ENCODE measurements around the gene GTF2IRD1. TPM values are rescaled to one million over a fixed set of nuclear protein-coding genes. Genes with fewer than 3 reads are reported as not detected.
"Not testable (repeated sequence)": the region's sequence is repeated elsewhere in the genome, so short reads cannot be mapped to it uniquely, and the experiment has no call there.

GTF2IRD1 gene
- total and polyA plus RNA-seq, 5 donors: 10.6 to 29.9 (median 20.6) TPM

GRCh38 chr7:74541937-74542336 is 88.2 kb downstream of the GTF2IRD1 start:
- H3K9me3 ChIP-seq (ENCODE audit: control insufficient read depth, low read length); ATAC-seq; H3K4me1 ChIP-seq (ENCODE audit: control insufficient read depth, insufficient read depth, low read length); H3K4me3 ChIP-seq (ENCODE audit: low read length); H3K27me3 ChIP-seq (ENCODE audit: control insufficient read depth, insufficient read depth); H3K27ac ChIP-seq (ENCODE audit: low read length); intact Hi-C loops (cut with DNase I): not testable (repeated sequence)
- WGBS: 90% methylated on average over 5 of the region's 5 CpGs
- peak in 1 of 3 donors; percentile 9 for DNase-seq

- 61% methylated on average over 9 of the region's 9 CpGs for WGBS
- H3K27ac ChIP-seq (ENCODE audit: low read length): no peak overlapping the region
- peak; percentile 54 to 87 (median 86) for DNase-seq
Observed at GRCh38 chr7:74542558-74543117, 88.9 kb downstream of the GTF2IRD1 start.

GRCh38 chr7:74544706-74545469 is 91.2 kb downstream of the GTF2IRD1 start:
- ATAC-seq (peak; percentile 8 to 64), DNase-seq (peak in 1 of 3 donors; percentile 44)
- WGBS: 74% methylated on average over 12 of the region's 12 CpGs
- H3K9me3 ChIP-seq (ENCODE audit: control insufficient read depth, low read length): no peaks in the 10 kb centered on the region
- intact Hi-C loops (cut with DNase I): no loop called here
- H3K4me1 ChIP-seq (ENCODE audit: control insufficient read depth, insufficient read depth, low read length): peaks cover 2% of the 10 kb centered on the region
- H3K27ac ChIP-seq (ENCODE audit: low read length): no peak overlapping the region
- no peaks in the 10 kb centered on the region for H3K27me3 ChIP-seq (ENCODE audit: control insufficient read depth, insufficient read depth)
- H3K4me3 ChIP-seq (ENCODE audit: low read length): no peak overlapping the region

More at GRCh38 chr7:74542558-74543117, 88.9 kb downstream of the GTF2IRD1 start:
- Histone ChIP-seq H3K9me3 (ENCODE audit: control insufficient read depth, low read length) (no peaks in the 10 kb centered on the region), H3K4me1 (ENCODE audit: control insufficient read depth, insufficient read depth, low read length) (peaks cover 2% of the 10 kb centered on the region), H3K4me3 (ENCODE audit: low read length) (no peak overlapping the region), H3K27me3 (ENCODE audit: control insufficient read depth, insufficient read depth) (no peaks in the 10 kb centered on the region)
- ATAC-seq: peak; percentile 47 to 50
- intact Hi-C loops (cut with DNase I): no loop called here

- WGBS: 89% methylated on average over 8 of the region's 8 CpGs
- ATAC-seq (no peak), DNase-seq (peak in 1 of 3 donors; percentile 22)
- H3K9me3 ChIP-seq (ENCODE audit: control insufficient read depth, low read length): no peaks in the 10 kb centered on the region
- H3K4me1 ChIP-seq (ENCODE audit: control insufficient read depth, insufficient read depth, low read length): peaks cover 2% of the 10 kb centered on the region
- no peak overlapping the region for H3K27ac ChIP-seq (ENCODE audit: low read length)
- no peaks in the 10 kb centered on the region for H3K27me3 ChIP-seq (ENCODE audit: control insufficient read depth, insufficient read depth)
- no peak overlapping the region for H3K4me3 ChIP-seq (ENCODE audit: low read length)
- intact Hi-C loops (cut with DNase I): no loop called here
Observed at GRCh38 chr7:74545921-74546320, 92.2 kb downstream of the GTF2IRD1 start.

GRCh38 chr7:74553596-74554012 is 99.9 kb downstream of the GTF2IRD1 start:
- WGBS: 64% methylated on average over 9 of the region's 10 CpGs
- H3K4me3 ChIP-seq (ENCODE audit: low read length); intact Hi-C loops (cut with DNase I); H3K4me1 ChIP-seq (ENCODE audit: control insufficient read depth, insufficient read depth, low read length); DNase-seq; H3K27me3 ChIP-seq (ENCODE audit: control insufficient read depth, insufficient read depth); H3K9me3 ChIP-seq (ENCODE audit: control insufficient read depth, low read length): not testable (repeated sequence)
- peak; percentile 63 to 65 for ATAC-seq
- H3K27ac ChIP-seq (ENCODE audit: low read length): peak overlapping the region; percentile 23

GRCh38 chr7:74554178-74554577 is 100.5 kb downstream of the GTF2IRD1 start:
- intact Hi-C loops (cut with DNase I): no loop called here
- no peak for DNase-seq
- no peak overlapping the region for H3K4me3 ChIP-seq (ENCODE audit: low read length)
- H3K27ac ChIP-seq (ENCODE audit: low read length): no peak overlapping the region
- 93% methylated on average over 7 of the region's 7 CpGs for WGBS
- no peaks in the 10 kb centered on the region for H3K4me1 ChIP-seq (ENCODE audit: control insufficient read depth, insufficient read depth, low read length)
- no peaks in the 10 kb centered on the region for H3K27me3 ChIP-seq (ENCODE audit: control insufficient read depth, insufficient read depth)
- H3K9me3 ChIP-seq (ENCODE audit: control insufficient read depth, low read length): no peaks in the 10 kb centered on the region
- peak in 1 of 2 donors; percentile 7 for ATAC-seq

GRCh38 chr7:74560086-74560719 is 106.5 kb downstream of the GTF2IRD1 start:
- Histone ChIP-seq H3K9me3 (ENCODE audit: control insufficient read depth, low read length) (no peaks in the 10 kb centered on the region), H3K4me1 (ENCODE audit: control insufficient read depth, insufficient read depth, low read length) (no peaks in the 10 kb centered on the region), H3K4me3 (ENCODE audit: low read length) (no peak overlapping the region), H3K27me3 (ENCODE audit: control insufficient read depth, insufficient read depth) (no peaks in the 10 kb centered on the region), H3K27ac (ENCODE audit: low read length) (no peak overlapping the region)
- intact Hi-C loops (cut with DNase I): loop anchor here in 2 of 4 donors (10.0 kb wide), 2 partner anchors 105 to 115 kb away; partner anchors contain the start of gene GTF2IRD1 (in 1 of the 2)
- ATAC-seq: no peak
- WGBS: 91% methylated on average over 5 of the region's 5 CpGs
- no peak for DNase-seq

GRCh38 chr7:74561898-74562613 is 108.3 kb downstream of the GTF2IRD1 start:
- Histone ChIP-seq H3K27ac (ENCODE audit: low read length) (no peak overlapping the region), H3K4me1 (ENCODE audit: control insufficient read depth, insufficient read depth, low read length) (no peaks in the 10 kb centered on the region), H3K27me3 (ENCODE audit: control insufficient read depth, insufficient read depth) (no peaks in the 10 kb centered on the region), H3K9me3 (ENCODE audit: control insufficient read depth, low read length) (no peaks in the 10 kb centered on the region), H3K4me3 (ENCODE audit: low read length) (no peak overlapping the region)
- WGBS: 93% methylated on average over 12 of the region's 12 CpGs
- ATAC-seq (peak in 1 of 2 donors; percentile 7), DNase-seq (no peak)
- intact Hi-C loops (cut with DNase I): loop anchor here in 2 of 4 donors (10.0 kb wide), 2 partner anchors 107 to 117 kb away; partner anchors contain the start of gene GTF2IRD1 (in 1 of the 2)

GRCh38 chr7:74563639-74564038 is 109.9 kb downstream of the GTF2IRD1 start:
- H3K9me3 ChIP-seq (ENCODE audit: control insufficient read depth, low read length); DNase-seq; H3K27me3 ChIP-seq (ENCODE audit: control insufficient read depth, insufficient read depth); H3K27ac ChIP-seq (ENCODE audit: low read length); H3K4me3 ChIP-seq (ENCODE audit: low read length); H3K4me1 ChIP-seq (ENCODE audit: control insufficient read depth, insufficient read depth, low read length); ATAC-seq: not testable (repeated sequence)
- WGBS: 96% methylated on average over 6 of the region's 6 CpGs
- intact Hi-C loops (cut with DNase I): loop anchor here in 2 of 4 donors (10.0 kb wide), 2 partner anchors 109 to 119 kb away; partner anchors contain the start of gene GTF2IRD1 (in 1 of the 2)

GRCh38 chr7:74567318-74567668 is 113.6 kb downstream of the GTF2IRD1 start:
- no peak for ATAC-seq
- intact Hi-C loops (cut with DNase I): loop anchor here (5.0 to 10.0 kb wide), 4 partner anchors 112 to 150 kb away; partner anchors contain the start of gene GTF2IRD1 (in 1 of the 4)
- Histone ChIP-seq H3K4me1 (ENCODE audit: control insufficient read depth, insufficient read depth, low read length) (no peaks in the 10 kb centered on the region), H3K9me3 (ENCODE audit: control insufficient read depth, low read length) (no peaks in the 10 kb centered on the region), H3K27me3 (ENCODE audit: control insufficient read depth, insufficient read depth) (no peaks in the 10 kb centered on the region), H3K27ac (ENCODE audit: low read length) (no peak overlapping the region), H3K4me3 (ENCODE audit: low read length) (no peak overlapping the region)
- DNase-seq: no peak
- 95% methylated on average over 2 of the region's 2 CpGs for WGBS
